ENCODE measurements around the gene GARS1.
A peak's percentile ranks its signal among the peaks of the same experiment; 100 is the strongest.

The GARS1 gene

DNA sequence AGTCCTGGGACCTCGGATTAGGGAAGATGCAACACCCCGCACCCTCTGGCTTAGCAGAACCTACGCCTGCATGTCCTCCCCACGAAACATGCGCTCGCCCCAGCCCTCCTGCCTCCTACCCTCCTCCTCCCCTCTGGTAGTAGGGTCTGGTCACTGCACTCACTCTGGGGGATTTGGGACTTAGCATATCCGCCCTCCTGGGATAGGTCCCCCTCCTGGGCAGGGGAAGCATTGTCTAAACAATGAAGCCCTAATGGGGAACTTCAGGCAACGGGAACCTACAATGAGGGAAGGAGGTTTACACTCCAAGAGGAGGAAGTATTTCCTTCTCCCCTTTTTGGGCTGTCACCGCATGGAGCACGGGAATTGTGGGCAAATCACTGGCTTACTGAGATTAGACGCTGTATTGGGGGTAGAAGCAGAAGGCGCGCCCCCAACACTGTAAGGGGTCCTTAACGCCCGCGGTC lies 86.7 kb downstream of the GARS1 start:
- CTCF ChIA-PET, result interaction anchor here (1.4 to 1.7 kb wide), 2 partner anchors 17 to 20 kb away, joined by 4 to 5 read pairs; no protein-coding TSS in a partner anchor
- Histone ChIP-seq H3K36me3 (ENCODE audit: control insufficient read depth in 2 of 2, insufficient read depth in 1 of 2, low read length in 2 of 2) (no peaks in the 10 kb centered on the region), H3K27ac (ENCODE audit: extremely low read depth, low read depth, low read length) (no peak overlapping the region), H3K9me3 (ENCODE audit: control insufficient read depth, insufficient read depth, low read depth, low read length) (no peaks in the 10 kb centered on the region), H3K4me3 (ENCODE audit: low read depth, low read length) (no peak overlapping the region), H3K4me1 (ENCODE audit: control insufficient read depth, insufficient read depth, low read length) (no peaks in the 10 kb centered on the region)
- TF ChIP-seq BCL11B (tag by site-specific recombination; IDR thresholded peaks at IDR 0.05; ENCODE audit: low read depth) (no peak), HOXD13 (CRISPR knock-in tag; IDR thresholded peaks at IDR 0.05; ENCODE audit: borderline replicate concordance) (no peak), SETDB1 (IDR thresholded peaks at IDR 0.05; ENCODE audit: insufficient read length, low read length) (no peak), ZNF473 (tag by site-specific recombination; IDR thresholded peaks at IDR 0.05) (no peak), ZNF211 (tag by site-specific recombination; IDR thresholded peaks at IDR 0.05; ENCODE audit: low read depth) (no peak), ZFP69B (tag by site-specific recombination; IDR thresholded peaks at IDR 0.05) (no peak), ZNF19 (tag by site-specific recombination; IDR thresholded peaks at IDR 0.05; ENCODE audit: low read depth) (no peak), REPIN1 (tag by site-specific recombination; IDR thresholded peaks at IDR 0.05; ENCODE audit: low read depth) (no peak), HOXA7 (CRISPR knock-in tag; IDR thresholded peaks at IDR 0.05; ENCODE audit: borderline replicate concordance) (no peak), ZNF571 (tag by site-specific recombination; IDR thresholded peaks at IDR 0.05) (no peak), ZNF626 (tag by site-specific recombination; IDR thresholded peaks at IDR 0.05) (no peak), ZNF76 (tag by site-specific recombination; IDR thresholded peaks at IDR 0.05; ENCODE audit: borderline replicate concordance, low read depth) (no peak), ZBTB17 (tag by site-specific recombination; IDR thresholded peaks at IDR 0.05) (no peak), ZNF600 (tag by site-specific recombination; IDR thresholded peaks at IDR 0.05) (no peak)
- TF ChIP-seq, protein P1, sequence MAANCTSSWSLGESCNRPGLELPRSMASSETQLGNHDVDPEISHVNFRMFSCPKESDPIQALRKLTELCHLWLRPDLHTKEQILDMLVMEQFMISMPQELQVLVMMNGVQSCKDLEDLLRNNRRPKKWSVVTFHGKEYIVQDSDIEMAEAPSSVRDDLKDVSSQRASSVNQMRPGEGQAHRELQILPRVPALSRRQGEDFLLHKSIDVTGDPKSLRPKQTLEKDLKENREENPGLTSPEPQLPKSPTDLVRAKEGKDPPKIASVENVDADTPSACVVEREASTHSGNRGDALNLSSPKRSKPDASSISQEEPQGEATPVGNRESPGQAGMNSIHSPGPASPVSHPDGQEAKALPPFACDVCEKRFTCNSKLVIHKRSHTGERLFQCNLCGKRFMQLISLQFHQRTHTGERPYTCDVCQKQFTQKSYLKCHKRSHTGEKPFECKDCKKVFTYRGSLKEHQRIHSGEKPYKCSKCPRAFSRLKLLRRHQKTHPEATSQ (tag by site-specific recombination; IDR thresholded peaks at IDR 0.05), result no peak
- TF ChIP-seq, protein P2, sequence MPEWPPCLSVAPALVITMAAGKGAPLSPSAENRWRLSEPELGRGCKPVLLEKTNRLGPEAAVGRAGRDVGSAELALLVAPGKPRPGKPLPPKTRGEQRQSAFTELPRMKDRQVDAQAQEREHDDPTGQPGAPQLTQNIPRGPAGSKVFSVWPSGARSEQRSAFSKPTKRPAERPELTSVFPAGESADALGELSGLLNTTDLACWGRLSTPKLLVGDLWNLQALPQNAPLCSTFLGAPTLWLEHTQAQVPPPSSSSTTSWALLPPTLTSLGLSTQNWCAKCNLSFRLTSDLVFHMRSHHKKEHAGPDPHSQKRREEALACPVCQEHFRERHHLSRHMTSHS (tag by site-specific recombination; IDR thresholded peaks at IDR 0.05), result no peak
- POLR2A ChIA-PET, result no interaction called here

DNA sequence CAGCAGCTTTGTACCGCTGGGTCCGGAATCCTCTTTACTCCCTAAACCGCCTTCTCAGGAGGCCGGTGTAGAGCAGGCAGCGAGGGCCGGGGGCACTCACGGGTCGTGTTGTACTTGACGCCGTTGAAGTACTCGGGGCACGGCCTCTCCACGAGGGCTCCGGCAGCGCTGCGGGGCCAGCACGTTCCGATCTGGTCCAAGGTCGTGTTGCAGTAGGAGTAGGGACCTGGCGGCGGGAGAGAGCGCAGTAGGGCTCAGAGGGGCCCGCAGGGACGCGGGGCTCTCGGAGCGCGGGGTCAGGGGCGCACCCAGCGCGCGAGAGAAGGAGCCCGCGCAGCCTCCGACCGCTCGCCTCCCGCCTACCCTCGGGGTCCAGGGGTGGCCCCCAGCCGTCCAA lies 87.1 kb downstream of the GARS1 start:
- peak overlapping the region; percentile 35 for H3K4me3 ChIP-seq (ENCODE audit: low read depth, low read length)
- CTCF ChIA-PET, result interaction anchor here (1.0 to 3.3 kb wide), 4 partner anchors 10 to 58 kb away, joined by 3 to 18 read pairs (median 4); no protein-coding TSS in a partner anchor
- TF ChIP-seq, protein P3, sequence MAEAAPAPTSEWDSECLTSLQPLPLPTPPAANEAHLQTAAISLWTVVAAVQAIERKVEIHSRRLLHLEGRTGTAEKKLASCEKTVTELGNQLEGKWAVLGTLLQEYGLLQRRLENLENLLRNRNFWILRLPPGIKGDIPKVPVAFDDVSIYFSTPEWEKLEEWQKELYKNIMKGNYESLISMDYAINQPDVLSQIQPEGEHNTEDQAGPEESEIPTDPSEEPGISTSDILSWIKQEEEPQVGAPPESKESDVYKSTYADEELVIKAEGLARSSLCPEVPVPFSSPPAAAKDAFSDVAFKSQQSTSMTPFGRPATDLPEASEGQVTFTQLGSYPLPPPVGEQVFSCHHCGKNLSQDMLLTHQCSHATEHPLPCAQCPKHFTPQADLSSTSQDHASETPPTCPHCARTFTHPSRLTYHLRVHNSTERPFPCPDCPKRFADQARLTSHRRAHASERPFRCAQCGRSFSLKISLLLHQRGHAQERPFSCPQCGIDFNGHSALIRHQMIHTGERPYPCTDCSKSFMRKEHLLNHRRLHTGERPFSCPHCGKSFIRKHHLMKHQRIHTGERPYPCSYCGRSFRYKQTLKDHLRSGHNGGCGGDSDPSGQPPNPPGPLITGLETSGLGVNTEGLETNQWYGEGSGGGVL (tag by site-specific recombination; IDR thresholded peaks at IDR 0.05), result no peak
- TF ChIP-seq ZNF660 (tag by site-specific recombination; IDR thresholded peaks at IDR 0.05), result no peak
- 0 out of 2 replicates have a peak, but pooled peaks have one; percentile 12 for TF ChIP-seq ZXDB (tag by site-specific recombination; IDR thresholded peaks at IDR 0.05)
- peak; percentile 26; the same call in 1 of the 2 replicates for TF ChIP-seq ZIC2 (tag by site-specific recombination; IDR thresholded peaks at IDR 0.05)
- TF ChIP-seq ZFP37 (tag by site-specific recombination; IDR thresholded peaks at IDR 0.05), result no peak
- TF ChIP-seq KLF16 (tag by site-specific recombination; IDR thresholded peaks at IDR 0.05), result no peak
- TF ChIP-seq, protein P4, sequence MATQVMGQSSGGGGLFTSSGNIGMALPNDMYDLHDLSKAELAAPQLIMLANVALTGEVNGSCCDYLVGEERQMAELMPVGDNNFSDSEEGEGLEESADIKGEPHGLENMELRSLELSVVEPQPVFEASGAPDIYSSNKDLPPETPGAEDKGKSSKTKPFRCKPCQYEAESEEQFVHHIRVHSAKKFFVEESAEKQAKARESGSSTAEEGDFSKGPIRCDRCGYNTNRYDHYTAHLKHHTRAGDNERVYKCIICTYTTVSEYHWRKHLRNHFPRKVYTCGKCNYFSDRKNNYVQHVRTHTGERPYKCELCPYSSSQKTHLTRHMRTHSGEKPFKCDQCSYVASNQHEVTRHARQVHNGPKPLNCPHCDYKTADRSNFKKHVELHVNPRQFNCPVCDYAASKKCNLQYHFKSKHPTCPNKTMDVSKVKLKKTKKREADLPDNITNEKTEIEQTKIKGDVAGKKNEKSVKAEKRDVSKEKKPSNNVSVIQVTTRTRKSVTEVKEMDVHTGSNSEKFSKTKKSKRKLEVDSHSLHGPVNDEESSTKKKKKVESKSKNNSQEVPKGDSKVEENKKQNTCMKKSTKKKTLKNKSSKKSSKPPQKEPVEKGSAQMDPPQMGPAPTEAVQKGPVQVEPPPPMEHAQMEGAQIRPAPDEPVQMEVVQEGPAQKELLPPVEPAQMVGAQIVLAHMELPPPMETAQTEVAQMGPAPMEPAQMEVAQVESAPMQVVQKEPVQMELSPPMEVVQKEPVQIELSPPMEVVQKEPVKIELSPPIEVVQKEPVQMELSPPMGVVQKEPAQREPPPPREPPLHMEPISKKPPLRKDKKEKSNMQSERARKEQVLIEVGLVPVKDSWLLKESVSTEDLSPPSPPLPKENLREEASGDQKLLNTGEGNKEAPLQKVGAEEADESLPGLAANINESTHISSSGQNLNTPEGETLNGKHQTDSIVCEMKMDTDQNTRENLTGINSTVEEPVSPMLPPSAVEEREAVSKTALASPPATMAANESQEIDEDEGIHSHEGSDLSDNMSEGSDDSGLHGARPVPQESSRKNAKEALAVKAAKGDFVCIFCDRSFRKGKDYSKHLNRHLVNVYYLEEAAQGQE (tag by site-specific recombination; IDR thresholded peaks at IDR 0.05), result no peak

More for the DNA sequence above, 87.1 kb downstream of the GARS1 start:
- Histone ChIP-seq H3K9me3 (ENCODE audit: control insufficient read depth, insufficient read depth, low read depth, low read length) (no peaks in the 10 kb centered on the region), H3K27ac (ENCODE audit: extremely low read depth, low read depth, low read length) (no peak overlapping the region), H3K4me1 (ENCODE audit: control insufficient read depth, insufficient read depth, low read length) (no peaks in the 10 kb centered on the region), H3K36me3 (ENCODE audit: control insufficient read depth in 2 of 2, insufficient read depth in 1 of 2, low read length in 2 of 2) (no peaks in the 10 kb centered on the region)
- POLR2A ChIA-PET, result no interaction called here
